HEK293 (cell line): ENCODE results near the gene TAF12.

Experiments used
- CTCF ChIA-PET: fragments of 350-600 bp; formaldehyde crosslinking; extraction: SDS; loops from one replicate; lab custom pipeline; 2021; ENCODE audit warnings: antibody characterized with exemption; lab: Yijun Ruan, JAX
- POLR2A ChIA-PET: fragments of 300-600 bp; formaldehyde crosslinking; extraction: SDS; loops from one replicate; lab custom pipeline; 2020; ENCODE audit warnings: antibody characterized with exemption, inconsistent platforms; lab: Yijun Ruan, JAX
- H3K27ac ChIP-seq: fragments of 200-500 bp; sonication (Bioruptor generic); 2 replicates; pipeline ENCODE4 v1.5.1; 2014; ENCODE audit warnings: low read depth, low read length, control low read depth, inconsistent platforms; ENCODE audit errors: extremely low read depth
- H3K36me3 ChIP-seq, 2 experiments: fragments of 200-500 bp in 1 of 2; sonication (Bioruptor generic) in 1 of 2; 1 replicate in 1 of 2; 2 replicates in 1 of 2; pipeline ENCODE4 v1.5.1; 2014 to 2017; ENCODE audit warnings: inconsistent platforms in 2 of 2, low read length in 2 of 2; ENCODE audit not compliant: control insufficient read depth in 2 of 2, insufficient read depth in 1 of 2
- H3K4me1 ChIP-seq: fragments of 200-500 bp; sonication (Bioruptor generic); 2 replicates; pipeline ENCODE4 v1.5.1; 2014; ENCODE audit warnings: mild to moderate bottlenecking, low read length, inconsistent platforms; ENCODE audit not compliant: control insufficient read depth, insufficient read depth
- H3K4me3 ChIP-seq: 2 replicates; pipeline ENCODE4 v1.5.1; 2011; ENCODE audit warnings: low read depth, mild to moderate bottlenecking, control low read depth, low read length, moderate library complexity
- H3K9me3 ChIP-seq: fragments of 200-500 bp; sonication (Bioruptor generic); 2 replicates; pipeline ENCODE4 v1.5.1; 2014; ENCODE audit warnings: low read depth, low read length, inconsistent platforms; ENCODE audit not compliant: control insufficient read depth, insufficient read depth
- CTCF ChIP-seq: fragments of 450-650 bp; formaldehyde crosslinking; IDR thresholded peaks from 2 replicates; pipeline ENCODE4 v1.5.1; 2016; ENCODE audit warnings: missing biosample characterization, missing genetic modification characterization
- GLI4 ChIP-seq: fragments of 450-650 bp; formaldehyde crosslinking; IDR thresholded peaks from 2 replicates; pipeline ENCODE4 v1.5.1; 2016; ENCODE audit warnings: missing biosample characterization, missing genetic modification characterization
- MZF1 ChIP-seq: fragments of 450-650 bp; formaldehyde crosslinking; IDR thresholded peaks from 2 replicates; pipeline ENCODE4 v1.5.1; 2017; ENCODE audit warnings: missing biosample characterization, missing genetic modification characterization, borderline replicate concordance
- RBAK ChIP-seq: fragments of 450-650 bp; formaldehyde crosslinking; IDR thresholded peaks from 2 replicates; pipeline ENCODE4 v1.5.1; 2016; ENCODE audit warnings: missing biosample characterization, missing genetic modification characterization
- REST ChIP-seq: fragments of 450-650 bp; formaldehyde crosslinking; IDR thresholded peaks from 2 replicates; pipeline ENCODE4 v1.5.1; 2016; ENCODE audit warnings: missing biosample characterization, missing genetic modification characterization
- SP2 ChIP-seq: fragments of 450-650 bp; formaldehyde crosslinking; IDR thresholded peaks from 2 replicates; pipeline ENCODE4 v1.5.1; 2016; ENCODE audit warnings: missing biosample characterization, missing genetic modification characterization
- ZBTB1 ChIP-seq: fragments of 450-650 bp; formaldehyde crosslinking; IDR thresholded peaks from 2 replicates; pipeline ENCODE4 v1.5.1; 2016; ENCODE audit warnings: missing biosample characterization, missing genetic modification characterization
- ZBTB11 ChIP-seq: fragments of 450-650 bp; formaldehyde crosslinking; conservative IDR thresholded peaks from 2 replicates; pipeline ENCODE4 v1.5.1; 2016; ENCODE audit warnings: low read depth, missing biosample characterization, missing genetic modification characterization
- ZBTB20 ChIP-seq: fragments of 450-650 bp; formaldehyde crosslinking; IDR thresholded peaks from 2 replicates; pipeline ENCODE4 v1.5.1; 2016; ENCODE audit warnings: missing biosample characterization, missing genetic modification characterization
- ZBTB6 ChIP-seq: fragments of 450-650 bp; formaldehyde crosslinking; IDR thresholded peaks from 2 replicates; pipeline ENCODE4 v1.5.1; 2017; ENCODE audit warnings: missing biosample characterization, missing genetic modification characterization
- ZBTB8A ChIP-seq: fragments of 450-650 bp; formaldehyde crosslinking; IDR thresholded peaks from 2 replicates; pipeline ENCODE4 v1.5.1; 2016; ENCODE audit warnings: missing biosample characterization, missing genetic modification characterization
- ZNF335 ChIP-seq: fragments of 450-650 bp; formaldehyde crosslinking; conservative IDR thresholded peaks from 2 replicates; pipeline ENCODE4 v1.5.1; 2016; ENCODE audit warnings: missing biosample characterization, missing genetic modification characterization
- ZNF366 ChIP-seq: fragments of 450-650 bp; formaldehyde crosslinking; conservative IDR thresholded peaks from 2 replicates; pipeline ENCODE4 v1.5.1; 2016; ENCODE audit warnings: missing biosample characterization, missing genetic modification characterization
- ZNF501 ChIP-seq: fragments of 450-650 bp; formaldehyde crosslinking; IDR thresholded peaks from 2 replicates; pipeline ENCODE4 v1.5.1; 2016; ENCODE audit warnings: missing biosample characterization, missing genetic modification characterization
- ZNF510 ChIP-seq: fragments of 450-650 bp; formaldehyde crosslinking; IDR thresholded peaks from 2 replicates; pipeline ENCODE4 v1.5.1; 2018; ENCODE audit warnings: mild to moderate bottlenecking, missing genetic modification characterization, missing biosample characterization; ENCODE audit not compliant: insufficient replicate concordance
- ZNF544 ChIP-seq: fragments of 450-650 bp; formaldehyde crosslinking; IDR thresholded peaks from 2 replicates; pipeline ENCODE4 v1.5.0; 2017; ENCODE audit warnings: missing biosample characterization, missing genetic modification characterization
- ZNF610 ChIP-seq: fragments of 450-650 bp; formaldehyde crosslinking; IDR thresholded peaks from 2 replicates; pipeline ENCODE4 v1.5.1; 2016; ENCODE audit warnings: missing biosample characterization, missing genetic modification characterization, borderline replicate concordance
- ZNF621 ChIP-seq: fragments of 450-650 bp; formaldehyde crosslinking; IDR thresholded peaks from 2 replicates; pipeline ENCODE4 v1.5.1; 2017; ENCODE audit warnings: missing biosample characterization, missing genetic modification characterization
- ZNF677 ChIP-seq: fragments of 450-650 bp; IDR thresholded peaks from 2 replicates; pipeline ENCODE4 v1.5.0; 2018; ENCODE audit warnings: missing biosample characterization, mild to moderate bottlenecking, missing genetic modification characterization, moderate library complexity
- TF ChIP-seq, protein P1 (sequence below): fragments of 450-650 bp; formaldehyde crosslinking; IDR thresholded peaks from 2 replicates; pipeline ENCODE4 v1.5.1; 2016; ENCODE audit warnings: missing biosample characterization, missing genetic modification characterization
- TF ChIP-seq, protein P2 (sequence below): fragments of 450-650 bp; formaldehyde crosslinking; IDR thresholded peaks from 2 replicates; pipeline ENCODE4 v1.5.1; 2016; ENCODE audit warnings: missing biosample characterization, missing genetic modification characterization
- TF ChIP-seq, protein P3 (sequence below): fragments of 450-650 bp; formaldehyde crosslinking; IDR thresholded peaks from 2 replicates; pipeline ENCODE4 v1.5.1; 2016; ENCODE audit warnings: missing biosample characterization, missing genetic modification characterization, low read depth

TAF12 gene

GRCh38 chr1:28648008-28648473 lies 5.2 kb upstream of the TAF12 start:
- Histone ChIP-seq H3K9me3 (no peaks in the 10 kb centered on the region), H3K4me1 (no peaks in the 10 kb centered on the region), H3K36me3 (no peaks in the 10 kb centered on the region), H3K27ac (peak overlapping the region; percentile 95), H3K4me3 (peak overlapping the region; percentile 40)
- CTCF ChIA-PET, result interaction anchor here (0.5 to 1.0 kb wide), 3 partner anchors 70 to 331 kb away, joined by 3 to 8 read pairs (median 3); no protein-coding TSS in a partner anchor
- POLR2A ChIA-PET, result interaction anchor here (0.6 to 2.1 kb wide), 38 partner anchors 7 to 1013 kb away, joined by 3 to 73 read pairs (median 4); partner anchors contain the start of genes ATP5IF1, FGR, GMEB1 and RCC1
- TF ChIP-seq ZNF366 (tag by site-specific recombination) (peak; percentile 71), ZNF510 (no peak), ZBTB1 (no peak), ZNF501 (peak; percentile 21), REST (no peak), ZBTB8A (no peak), ZNF677 (no peak), ZNF335 (peak; percentile 97), GLI4 (no peak), ZBTB6 (no peak), ZBTB11 (tag by site-specific recombination) (0 out of 2 replicates have a peak, but pooled peaks have one; percentile 11), RBAK (tag by site-specific recombination) (no peak), ZNF610 (peak; percentile 97; the same call in 1 of the 2 replicates), ZBTB20 (tag by site-specific recombination) (no peak), CTCF (tag by site-specific recombination) (no peak), MZF1 (tag by site-specific recombination) (no peak), ZNF621 (tag by site-specific recombination) (no peak), SP2 (tag by site-specific recombination) (peak; percentile 50; the same call in 1 of the 2 replicates), ZNF544 (tag by site-specific recombination) (no peak)
- TF ChIP-seq, protein P1, sequence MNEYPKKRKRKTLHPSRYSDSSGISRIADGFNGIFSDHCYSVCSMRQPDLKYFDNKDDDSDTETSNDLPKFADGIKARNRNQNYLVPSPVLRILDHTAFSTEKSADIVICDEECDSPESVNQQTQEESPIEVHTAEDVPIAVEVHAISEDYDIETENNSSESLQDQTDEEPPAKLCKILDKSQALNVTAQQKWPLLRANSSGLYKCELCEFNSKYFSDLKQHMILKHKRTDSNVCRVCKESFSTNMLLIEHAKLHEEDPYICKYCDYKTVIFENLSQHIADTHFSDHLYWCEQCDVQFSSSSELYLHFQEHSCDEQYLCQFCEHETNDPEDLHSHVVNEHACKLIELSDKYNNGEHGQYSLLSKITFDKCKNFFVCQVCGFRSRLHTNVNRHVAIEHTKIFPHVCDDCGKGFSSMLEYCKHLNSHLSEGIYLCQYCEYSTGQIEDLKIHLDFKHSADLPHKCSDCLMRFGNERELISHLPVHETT (tag by site-specific recombination), result no peak
- TF ChIP-seq, protein P2, sequence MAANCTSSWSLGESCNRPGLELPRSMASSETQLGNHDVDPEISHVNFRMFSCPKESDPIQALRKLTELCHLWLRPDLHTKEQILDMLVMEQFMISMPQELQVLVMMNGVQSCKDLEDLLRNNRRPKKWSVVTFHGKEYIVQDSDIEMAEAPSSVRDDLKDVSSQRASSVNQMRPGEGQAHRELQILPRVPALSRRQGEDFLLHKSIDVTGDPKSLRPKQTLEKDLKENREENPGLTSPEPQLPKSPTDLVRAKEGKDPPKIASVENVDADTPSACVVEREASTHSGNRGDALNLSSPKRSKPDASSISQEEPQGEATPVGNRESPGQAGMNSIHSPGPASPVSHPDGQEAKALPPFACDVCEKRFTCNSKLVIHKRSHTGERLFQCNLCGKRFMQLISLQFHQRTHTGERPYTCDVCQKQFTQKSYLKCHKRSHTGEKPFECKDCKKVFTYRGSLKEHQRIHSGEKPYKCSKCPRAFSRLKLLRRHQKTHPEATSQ (tag by site-specific recombination), result no peak
- TF ChIP-seq, protein P3, sequence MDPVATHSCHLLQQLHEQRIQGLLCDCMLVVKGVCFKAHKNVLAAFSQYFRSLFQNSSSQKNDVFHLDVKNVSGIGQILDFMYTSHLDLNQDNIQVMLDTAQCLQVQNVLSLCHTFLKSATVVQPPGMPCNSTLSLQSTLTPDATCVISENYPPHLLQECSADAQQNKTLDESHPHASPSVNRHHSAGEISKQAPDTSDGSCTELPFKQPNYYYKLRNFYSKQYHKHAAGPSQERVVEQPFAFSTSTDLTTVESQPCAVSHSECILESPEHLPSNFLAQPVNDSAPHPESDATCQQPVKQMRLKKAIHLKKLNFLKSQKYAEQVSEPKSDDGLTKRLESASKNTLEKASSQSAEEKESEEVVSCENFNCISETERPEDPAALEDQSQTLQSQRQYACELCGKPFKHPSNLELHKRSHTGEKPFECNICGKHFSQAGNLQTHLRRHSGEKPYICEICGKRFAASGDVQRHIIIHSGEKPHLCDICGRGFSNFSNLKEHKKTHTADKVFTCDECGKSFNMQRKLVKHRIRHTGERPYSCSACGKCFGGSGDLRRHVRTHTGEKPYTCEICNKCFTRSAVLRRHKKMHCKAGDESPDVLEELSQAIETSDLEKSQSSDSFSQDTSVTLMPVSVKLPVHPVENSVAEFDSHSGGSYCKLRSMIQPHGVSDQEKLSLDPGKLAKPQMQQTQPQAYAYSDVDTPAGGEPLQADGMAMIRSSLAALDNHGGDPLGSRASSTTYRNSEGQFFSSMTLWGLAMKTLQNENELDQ (tag by site-specific recombination), result no peak
